T-helper 2 cell treated with Interferon-gamma antibody and Interleukin-4, amounts not matched to agents 5 μg/mL and 100 μg/mL, for 36 hours (primary cell): ENCODE results near the gene CRIP2.

Experiments
- DNase-seq: peaks from one replicate; pipeline ENCODE4 v3.0.0; 2021; ENCODE audit warnings: low spot score
- H3K27ac Mint-ChIP-seq: one replicate; pipeline ENCODE4 v1.8.0; 2021; ENCODE audit warnings: mild to moderate bottlenecking, mixed read lengths
- H3K27me3 Mint-ChIP-seq: one replicate; pipeline ENCODE4 v1.8.0; 2021; ENCODE audit warnings: low read depth, mixed read lengths
- H3K36me3 Mint-ChIP-seq: one replicate; pipeline ENCODE4 v1.8.0; 2021; ENCODE audit warnings: low read depth, mixed read lengths
- H3K4me1 Mint-ChIP-seq: one replicate; pipeline ENCODE4 v1.8.0; 2021; ENCODE audit warnings: low read depth, mixed read lengths
- H3K4me3 Mint-ChIP-seq: one replicate; pipeline ENCODE4 v1.8.0; 2022; ENCODE audit warnings: mild to moderate bottlenecking, moderate library complexity, mixed read lengths
- H3K9me3 Mint-ChIP-seq: one replicate; pipeline ENCODE4 v1.8.0; 2021; ENCODE audit warnings: mixed read lengths

Gene CRIP2

DNA sequence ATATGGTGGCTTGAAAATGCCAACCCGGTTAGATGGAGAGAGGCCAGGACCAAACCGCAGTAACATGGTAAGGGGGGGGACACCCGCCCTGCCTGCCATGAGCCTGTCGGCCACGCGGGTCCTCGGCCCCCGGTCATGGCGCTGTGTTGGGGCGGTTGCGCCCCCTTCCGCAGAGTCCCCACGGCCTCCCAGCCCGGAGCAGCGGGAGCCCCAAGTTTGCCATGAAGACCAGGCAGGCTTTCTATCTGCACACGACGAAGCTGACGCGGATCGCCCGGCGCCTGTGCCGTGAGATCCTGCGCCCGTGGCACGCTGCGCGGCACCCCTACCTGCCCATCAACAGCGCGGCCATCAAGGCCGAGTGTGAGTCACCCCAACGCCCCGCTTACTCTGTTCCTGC lies 10.1 kb upstream of the CRIP2 start:
- Mint-ChIP-seq H3K4me3 (no peak overlapping the region), H3K4me1 (no peaks in the 10 kb centered on the region), H3K36me3 (peaks cover 4% of the 10 kb centered on the region), H3K27me3 (no peaks in the 10 kb centered on the region), H3K9me3 (no peaks in the 10 kb centered on the region), H3K27ac (no peak overlapping the region)
- DNase-seq = no peak

DNA sequence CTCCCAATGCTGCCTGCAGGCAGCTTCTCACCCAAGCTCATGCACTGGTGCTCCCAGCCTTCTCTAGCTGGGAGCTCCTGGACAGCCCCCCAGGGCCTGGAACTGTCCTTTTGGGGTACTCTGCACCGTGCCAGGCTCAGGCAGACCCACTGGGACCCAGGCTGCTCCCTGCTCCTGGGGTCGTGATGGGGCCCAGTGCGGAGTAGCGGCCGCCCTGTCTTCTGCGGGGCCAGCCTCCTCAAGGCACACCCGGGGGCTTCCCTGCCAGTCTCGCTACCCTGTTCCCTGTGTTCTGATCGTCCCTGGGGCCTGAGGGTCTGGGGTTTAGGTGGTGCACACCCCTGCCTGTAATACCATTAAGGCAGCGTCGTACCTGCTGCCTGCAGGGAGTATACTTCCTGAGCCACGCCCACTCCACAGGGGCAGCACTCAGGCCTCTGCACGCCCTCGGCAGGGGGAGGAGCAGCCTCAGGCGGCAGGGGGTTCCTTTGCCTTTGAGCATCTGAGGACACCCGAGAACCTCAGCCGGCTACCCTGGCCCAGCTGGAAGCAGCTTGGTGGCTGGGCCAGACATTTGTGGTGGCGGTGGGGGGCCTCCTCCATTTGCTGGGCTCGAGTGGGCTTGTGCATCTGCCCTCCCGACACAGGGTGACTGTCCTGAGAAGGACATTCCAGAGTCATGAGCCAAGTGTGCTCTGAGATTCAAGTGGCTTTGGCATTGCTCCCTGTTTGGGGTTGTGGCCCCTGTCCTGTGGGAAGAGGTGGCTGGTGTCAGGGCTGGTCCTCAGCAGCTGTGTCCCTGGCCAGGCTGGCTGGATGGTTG lies 9.2 kb upstream of the CRIP2 start:
- H3K4me3 Mint-ChIP-seq = no peak overlapping the region
- no peaks in the 10 kb centered on the region for H3K4me1 Mint-ChIP-seq
- peaks cover 4% of the 10 kb centered on the region for H3K36me3 Mint-ChIP-seq
- no peak overlapping the region for H3K27ac Mint-ChIP-seq
- no peak for DNase-seq
- H3K9me3 Mint-ChIP-seq = no peaks in the 10 kb centered on the region
- no peaks in the 10 kb centered on the region for H3K27me3 Mint-ChIP-seq

DNA sequence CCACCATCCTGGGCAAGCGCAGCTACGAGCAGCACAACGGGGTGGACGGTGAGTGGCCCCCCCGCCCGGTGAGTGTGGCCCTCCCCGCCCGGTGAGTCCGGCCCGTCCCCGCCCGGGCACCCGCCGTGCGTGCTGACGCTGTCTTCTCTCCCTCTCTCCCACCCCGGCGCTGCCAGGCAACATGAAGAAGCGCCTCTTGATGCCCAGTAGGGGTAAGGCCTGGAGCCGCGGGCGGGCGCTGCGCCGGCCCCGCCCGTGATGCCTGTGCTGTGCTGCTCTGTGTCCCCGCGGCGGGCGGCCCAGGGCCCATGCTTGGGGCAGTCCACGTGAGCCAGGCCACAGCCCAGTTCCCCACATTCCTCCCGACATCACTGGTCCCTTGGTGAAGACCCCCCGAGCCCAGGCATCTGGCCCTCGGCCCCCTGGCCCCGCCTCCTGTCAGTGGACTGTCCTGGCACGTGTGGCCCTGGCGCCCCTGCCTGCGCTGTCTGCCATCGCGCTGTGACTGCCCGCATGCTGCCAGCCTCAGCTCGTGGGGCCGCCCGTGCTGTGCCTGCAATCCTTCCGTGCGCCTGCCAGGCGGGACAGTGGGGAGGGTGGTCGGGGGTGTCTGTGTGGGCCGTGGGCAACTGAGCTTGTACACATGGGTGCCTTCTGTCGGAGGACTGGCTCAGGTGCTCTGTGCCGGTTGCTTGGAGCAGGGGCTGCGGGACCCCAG lies 7.9 kb upstream of the CRIP2 start:
- H3K4me1 Mint-ChIP-seq = no peaks in the 10 kb centered on the region
- no peaks in the 10 kb centered on the region for H3K27me3 Mint-ChIP-seq
- H3K9me3 Mint-ChIP-seq = no peaks in the 10 kb centered on the region
- no peak overlapping the region for H3K4me3 Mint-ChIP-seq
- DNase-seq = no peak
- peaks cover 1% of the 10 kb centered on the region for H3K36me3 Mint-ChIP-seq
- no peak overlapping the region for H3K27ac Mint-ChIP-seq

DNA sequence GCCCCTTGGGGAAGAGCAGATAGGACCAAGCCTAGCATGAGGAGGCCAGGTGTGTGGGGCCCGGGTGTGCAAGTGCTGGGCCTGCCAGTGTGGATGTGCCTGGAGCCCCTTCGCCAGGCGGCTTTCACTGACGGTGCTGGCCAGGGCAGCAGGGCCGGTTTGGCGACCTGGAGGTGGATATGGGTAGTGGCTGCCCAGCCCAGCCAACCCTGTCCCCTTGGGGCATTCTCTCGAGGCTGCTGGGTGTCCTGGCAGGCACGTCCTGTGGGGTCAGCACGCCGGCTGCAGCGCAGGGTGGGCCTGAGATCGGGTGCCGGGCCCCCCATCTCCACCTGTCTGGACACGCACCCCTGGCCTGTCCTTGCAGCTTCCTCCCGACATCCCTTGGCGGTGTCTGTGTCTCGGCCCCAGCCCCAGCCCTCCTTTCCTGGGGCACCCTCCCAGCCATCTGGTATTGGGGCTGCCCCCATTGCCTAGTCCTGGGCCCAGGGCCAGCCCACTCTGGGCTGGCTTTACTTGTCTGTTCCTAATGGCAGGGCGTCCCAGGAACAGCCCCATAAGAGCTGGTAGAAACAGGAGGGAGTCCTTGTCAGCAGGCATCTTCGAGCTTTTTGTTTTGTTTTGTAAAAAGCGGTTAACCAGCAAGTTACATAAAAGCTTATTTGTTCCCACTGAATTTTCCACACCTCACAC lies 7.2 kb upstream of the CRIP2 start:
- no peak for DNase-seq
- Mint-ChIP-seq H3K9me3 (no peaks in the 10 kb centered on the region), H3K36me3 (peaks cover 1% of the 10 kb centered on the region), H3K4me1 (no peaks in the 10 kb centered on the region), H3K27ac (no peak overlapping the region), H3K4me3 (no peak overlapping the region), H3K27me3 (no peaks in the 10 kb centered on the region)

DNA sequence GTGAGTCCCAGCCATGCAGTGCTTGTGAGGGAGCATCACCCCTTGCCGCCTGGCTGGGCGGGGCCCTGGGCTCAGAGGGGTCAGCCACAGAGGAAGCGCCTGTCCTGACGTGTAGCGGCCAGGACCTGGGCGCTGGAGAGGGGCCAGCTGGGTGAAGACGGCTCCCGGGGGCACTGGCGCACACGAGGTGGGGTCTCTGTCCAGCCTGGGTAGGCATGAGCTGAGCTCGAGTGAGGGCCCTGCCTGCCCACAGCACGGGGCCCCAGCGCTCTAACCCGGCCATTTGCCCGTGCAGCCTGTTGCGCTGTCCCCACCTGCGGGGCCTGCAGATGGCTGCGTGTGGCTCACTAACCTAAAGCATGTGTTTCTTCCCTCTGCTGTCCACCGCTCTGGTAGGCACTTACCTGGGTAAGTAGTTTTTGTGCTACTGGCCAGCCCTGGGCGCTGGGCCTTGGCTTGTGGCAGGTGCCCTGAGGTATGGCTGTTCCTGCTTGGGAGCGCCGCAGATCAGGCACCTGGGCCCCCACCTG lies 6.6 kb upstream of the CRIP2 start:
- Mint-ChIP-seq H3K36me3 (no peaks in the 10 kb centered on the region), H3K9me3 (no peaks in the 10 kb centered on the region), H3K27me3 (no peaks in the 10 kb centered on the region), H3K4me1 (no peaks in the 10 kb centered on the region), H3K27ac (no peak overlapping the region), H3K4me3 (no peak overlapping the region)
- no peak for DNase-seq

DNA sequence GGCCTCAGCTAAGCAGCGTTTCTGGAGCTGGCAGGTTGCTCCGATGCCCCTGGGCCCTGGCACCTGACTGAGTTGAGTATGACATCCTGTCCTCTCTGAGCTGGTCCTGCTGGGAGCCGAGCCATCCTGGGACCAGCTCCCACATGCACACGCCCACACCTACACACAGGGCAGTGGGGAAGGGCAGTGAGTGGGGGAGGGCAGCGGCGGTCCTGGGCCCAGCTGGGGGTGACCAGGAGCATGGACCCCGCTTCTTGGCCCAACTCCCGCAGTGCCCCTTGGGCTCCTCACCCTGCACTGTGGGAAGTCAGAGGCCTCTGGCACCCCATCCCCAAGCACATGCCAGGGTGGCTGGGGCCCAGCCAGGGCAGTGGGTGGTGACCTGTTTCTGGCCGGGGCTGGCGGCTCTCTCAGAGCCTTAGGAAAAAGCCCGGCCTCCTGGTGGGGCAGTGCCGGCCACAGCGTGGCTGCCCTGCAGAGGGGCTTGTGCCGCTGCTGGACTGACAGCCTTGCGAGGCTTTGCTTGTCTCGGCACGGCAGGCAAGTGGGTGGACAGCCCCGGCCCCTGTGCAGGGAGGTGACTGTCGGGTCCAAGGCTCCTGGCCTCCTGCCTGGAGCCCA lies 5.9 kb upstream of the CRIP2 start:
- H3K9me3 Mint-ChIP-seq = no peaks in the 10 kb centered on the region
- no peak overlapping the region for H3K4me3 Mint-ChIP-seq
- no peaks in the 10 kb centered on the region for H3K4me1 Mint-ChIP-seq
- no peaks in the 10 kb centered on the region for H3K36me3 Mint-ChIP-seq
- H3K27me3 Mint-ChIP-seq = no peaks in the 10 kb centered on the region
- no peak for DNase-seq
- no peak overlapping the region for H3K27ac Mint-ChIP-seq

DNA sequence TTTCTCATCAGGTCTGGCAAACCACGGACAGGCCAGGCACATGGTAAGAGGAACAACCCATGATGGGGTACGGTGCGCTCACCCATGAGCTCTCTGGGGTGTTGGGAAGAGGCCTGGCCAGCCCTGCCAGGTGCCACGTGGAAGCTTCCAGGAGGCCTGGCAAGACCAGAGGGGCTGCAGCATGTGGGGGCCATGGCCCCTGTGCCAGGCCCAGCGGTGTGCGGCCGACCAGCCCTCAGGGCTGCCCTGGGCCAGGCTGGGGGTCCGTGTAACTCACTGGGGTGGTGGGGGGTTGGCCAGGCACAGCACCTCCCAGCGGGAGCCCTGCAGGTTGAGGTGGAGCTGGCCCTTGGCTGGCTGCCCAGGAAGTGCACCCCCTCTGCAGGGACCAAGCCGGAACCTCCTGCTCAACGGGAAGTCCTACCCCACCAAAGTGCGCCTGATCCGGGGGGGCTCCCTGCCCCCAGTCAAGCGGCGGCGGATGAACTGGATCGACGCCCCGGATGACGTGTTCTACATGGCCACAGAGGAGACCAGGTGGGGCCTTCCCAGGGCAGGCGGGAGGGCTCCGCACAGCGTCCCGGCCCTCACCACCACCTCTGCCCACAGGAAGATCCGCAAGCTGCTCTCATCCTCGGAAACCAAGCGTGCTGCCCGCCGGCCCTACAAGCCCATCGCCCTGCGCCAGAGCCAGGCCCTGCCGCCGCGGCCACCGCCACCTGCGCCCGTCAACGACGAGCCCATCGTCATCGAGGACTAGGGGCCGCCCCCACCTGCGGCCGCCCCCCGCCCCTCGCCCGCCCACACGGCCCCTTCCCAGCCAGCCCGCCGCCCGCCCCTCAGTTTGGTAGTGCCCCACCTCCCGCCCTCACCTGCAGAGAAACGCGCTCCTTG lies 4.9 kb upstream of the CRIP2 start:
- H3K9me3 Mint-ChIP-seq = no peaks in the 10 kb centered on the region
- no peaks in the 10 kb centered on the region for H3K36me3 Mint-ChIP-seq
- DNase-seq = no peak
- no peaks in the 10 kb centered on the region for H3K27me3 Mint-ChIP-seq
- no peak overlapping the region for H3K4me3 Mint-ChIP-seq
- no peak overlapping the region for H3K27ac Mint-ChIP-seq
- no peaks in the 10 kb centered on the region for H3K4me1 Mint-ChIP-seq

DNA sequence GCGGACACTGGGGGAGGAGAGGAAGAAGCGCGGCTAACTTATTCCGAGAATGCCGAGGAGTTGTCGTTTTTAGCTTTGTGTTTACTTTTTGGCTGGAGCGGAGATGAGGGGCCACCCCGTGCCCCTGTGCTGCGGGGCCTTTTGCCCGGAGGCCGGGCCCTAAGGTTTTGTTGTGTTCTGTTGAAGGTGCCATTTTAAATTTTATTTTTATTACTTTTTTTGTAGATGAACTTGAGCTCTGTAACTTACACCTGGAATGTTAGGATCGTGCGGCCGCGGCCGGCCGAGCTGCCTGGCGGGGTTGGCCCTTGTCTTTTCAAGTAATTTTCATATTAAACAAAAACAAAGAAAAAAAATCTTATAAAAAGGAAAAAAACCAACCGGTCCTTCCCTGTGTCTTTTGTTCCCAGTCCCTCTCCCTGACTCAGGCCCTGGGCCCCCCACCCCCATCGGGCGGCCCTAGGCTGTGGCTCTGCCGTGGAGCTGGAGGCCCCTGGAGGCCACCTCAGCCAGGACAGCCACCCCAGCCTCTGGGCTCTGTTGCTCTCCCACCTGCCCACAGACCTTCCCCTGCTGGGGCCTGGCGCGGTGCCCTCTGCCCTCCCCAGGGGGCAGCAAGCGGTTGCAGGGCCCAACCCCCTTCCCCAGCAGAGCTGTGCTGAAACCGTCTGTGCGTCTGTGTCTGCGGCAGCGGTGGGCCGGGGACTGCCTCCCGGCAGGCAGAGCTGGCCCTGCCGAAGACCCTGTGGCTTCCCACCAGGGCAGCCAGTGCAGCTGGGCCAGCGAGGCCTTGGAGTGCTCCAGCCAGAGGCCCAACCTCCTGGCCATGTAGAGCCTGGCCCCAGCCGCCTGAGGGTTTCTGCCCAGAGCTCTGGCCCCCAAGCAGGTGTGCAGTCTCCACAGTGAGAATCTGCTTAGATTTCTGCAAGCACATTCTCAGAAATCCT lies 4.0 kb upstream of the CRIP2 start:
- Mint-ChIP-seq H3K9me3 (no peaks in the 10 kb centered on the region), H3K27ac (no peak overlapping the region)

DNA sequence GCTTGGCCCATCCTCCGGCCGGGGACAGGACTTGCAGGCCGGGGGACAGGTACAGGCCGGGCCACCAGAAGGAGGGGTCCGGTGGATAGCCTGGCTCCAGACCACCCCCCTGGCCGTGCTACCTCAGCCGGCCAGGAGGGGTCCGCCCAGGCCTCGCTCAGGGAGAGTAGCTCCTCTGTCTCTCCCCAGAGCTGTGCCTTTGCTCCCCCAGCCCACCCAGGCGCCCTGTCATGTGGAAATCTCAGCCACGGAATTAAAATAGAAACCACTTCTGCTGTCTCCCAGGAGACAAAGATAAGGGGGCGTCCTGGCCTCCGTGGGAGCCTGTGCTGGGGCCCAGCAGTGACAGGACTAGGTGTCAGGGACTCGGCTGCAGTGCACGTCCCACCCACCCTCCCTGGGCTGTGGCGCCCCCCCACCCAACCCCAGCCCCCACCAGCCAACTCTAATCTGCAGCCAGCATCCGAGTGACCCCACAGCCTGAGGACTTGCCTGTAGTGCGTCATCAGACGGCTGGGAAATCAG lies 3.3 kb upstream of the CRIP2 start:
- no peaks in the 10 kb centered on the region for H3K36me3 Mint-ChIP-seq
- DNase-seq = no peak
- no peak overlapping the region for H3K27ac Mint-ChIP-seq
- no peak overlapping the region for H3K4me3 Mint-ChIP-seq
- no peaks in the 10 kb centered on the region for H3K9me3 Mint-ChIP-seq
- H3K27me3 Mint-ChIP-seq = peaks cover 11% of the 10 kb centered on the region
- H3K4me1 Mint-ChIP-seq = no peaks in the 10 kb centered on the region

More for the DNA sequence above, 4.0 kb upstream of the CRIP2 start:
- H3K4me3 Mint-ChIP-seq = no peak overlapping the region
- H3K27me3 Mint-ChIP-seq = peaks cover 4% of the 10 kb centered on the region
- no peak for DNase-seq
- no peaks in the 10 kb centered on the region for H3K36me3 Mint-ChIP-seq
- H3K4me1 Mint-ChIP-seq = no peaks in the 10 kb centered on the region

DNA sequence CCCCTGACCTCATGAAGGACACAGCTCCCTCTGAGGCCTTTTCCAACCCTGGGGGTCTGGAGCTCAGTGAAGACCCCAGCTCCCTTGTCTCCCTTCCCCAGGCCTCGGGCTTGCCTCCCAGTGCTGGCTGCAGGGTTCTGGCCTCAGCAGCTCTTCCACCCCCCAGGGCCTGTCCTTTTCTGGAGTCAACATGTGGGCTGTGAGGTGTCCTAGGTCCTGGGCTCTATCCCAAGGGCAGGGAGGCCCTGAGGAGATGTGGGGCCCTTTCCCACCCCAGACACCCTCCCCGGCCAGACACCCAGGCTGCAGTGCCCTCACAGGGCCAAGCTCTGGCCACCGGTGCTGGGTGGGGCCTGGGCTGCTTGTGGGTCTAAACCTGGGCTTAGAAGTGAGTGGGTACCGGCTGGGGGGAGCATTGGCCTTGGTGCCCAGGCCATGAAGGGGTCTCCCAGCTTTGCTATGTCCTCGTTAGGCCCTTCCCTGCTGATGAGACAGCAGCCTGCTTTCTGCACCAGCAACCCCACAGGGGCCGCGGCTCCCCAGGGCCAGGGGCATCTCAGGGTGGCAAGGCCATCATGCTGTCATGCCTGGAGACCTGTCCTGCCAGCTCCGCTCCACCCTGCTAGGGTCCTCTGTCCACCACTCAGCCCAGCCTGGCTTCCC lies 2.7 kb upstream of the CRIP2 start:
- H3K36me3 Mint-ChIP-seq = no peaks in the 10 kb centered on the region
- peaks cover 14% of the 10 kb centered on the region for H3K27me3 Mint-ChIP-seq
- H3K27ac Mint-ChIP-seq = no peak overlapping the region
- no peak overlapping the region for H3K4me3 Mint-ChIP-seq
- DNase-seq = no peak
- no peaks in the 10 kb centered on the region for H3K9me3 Mint-ChIP-seq
- no peaks in the 10 kb centered on the region for H3K4me1 Mint-ChIP-seq

DNA sequence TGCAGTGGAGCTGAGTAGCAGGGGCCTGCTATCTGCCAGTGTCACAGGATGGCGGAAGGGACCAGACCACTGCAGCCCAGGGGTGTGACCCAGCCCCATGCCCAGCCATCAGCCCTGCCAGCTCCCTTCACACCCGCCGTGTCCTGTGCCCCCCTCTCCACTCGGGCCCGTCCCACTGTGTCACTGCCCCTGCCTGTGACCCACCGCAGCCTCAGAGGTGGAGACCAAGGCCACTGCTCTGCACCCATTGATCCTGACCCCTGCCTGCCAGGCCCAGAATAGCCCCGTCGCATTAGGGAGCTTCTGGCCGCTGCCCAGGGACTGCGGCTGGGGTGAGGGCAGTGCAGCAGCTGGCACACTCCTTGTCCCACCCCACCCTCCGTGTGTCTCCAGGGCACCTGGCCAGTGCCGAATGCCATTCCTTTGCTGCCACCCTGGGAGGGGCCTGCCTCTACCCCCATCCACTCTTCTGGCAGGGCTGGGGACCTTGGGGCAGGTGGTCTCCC lies 2.1 kb upstream of the CRIP2 start:
- Mint-ChIP-seq H3K4me3 (no peak overlapping the region), H3K27ac (no peak overlapping the region), H3K9me3 (no peaks in the 10 kb centered on the region), H3K36me3 (no peaks in the 10 kb centered on the region), H3K27me3 (peaks cover 19% of the 10 kb centered on the region), H3K4me1 (peaks cover 2% of the 10 kb centered on the region)
- no peak for DNase-seq
